ENCODE data around the gene TP53AIP1.

- TF ChIP-seq SUZ12 (IDR thresholded peaks at IDR 0.05; ENCODE audit: extremely low read depth, insufficient read depth, insufficient read length) (no peak), YY1 (IDR thresholded peaks at IDR 0.05; ENCODE audit: insufficient read depth, insufficient read length) (no peak), ZNF274 (IDR thresholded peaks at IDR 0.05; ENCODE audit: low read depth, low read length) (no peak)
These were observed 7.3 kb upstream of the TP53AIP1 start for GRCh38 chr11:128949791-128950454.

Data from NT2/D1 (cell line).